ENCODE data around the gene KLF8. TPM values are rescaled to one million over a fixed set of nuclear protein-coding genes. Genes with fewer than 3 reads are reported as not detected.

The KLF8 gene
- total RNA-seq, 1 experiment from 2014 or later: 7.3 TPM

GRCh38 chrX:56308726-56309125 is 76.6 kb downstream of the KLF8 start:
- Histone ChIP-seq H2BK120ac (ENCODE audit: low read depth, low read length, poor library complexity, severe bottlenecking) (no peak overlapping the region), H2AK5ac (ENCODE audit: insufficient read length, low read length) (no peak overlapping the region), H3T11ph (ENCODE audit: low read length) (no peak overlapping the region), H3K4ac (ENCODE audit: low read depth, low read length) (no peak overlapping the region), H3K4me1 (ENCODE audit: insufficient read depth, low read length) (no peaks in the 10 kb centered on the region), H3K18ac (ENCODE audit: insufficient read length, low read depth, low read length) (no peak overlapping the region), H2BK15ac (ENCODE audit: low read depth, low read length) (no peak overlapping the region), H3K9ac (ENCODE audit: extremely low read depth, insufficient read length, low read length) (no peak overlapping the region), H4K5ac (ENCODE audit: insufficient read length, low read depth, low read length) (no peak overlapping the region), H2AFZ (ENCODE audit: low read length) (no peak overlapping the region), H4K91ac (ENCODE audit: insufficient read length, low read depth, low read length) (no peak overlapping the region), H3K27me3 (ENCODE audit: insufficient read depth, low read length) (no peaks in the 10 kb centered on the region), H3K79me2 (ENCODE audit: insufficient read depth, low read length) (no peaks in the 10 kb centered on the region), H3K4me2 (ENCODE audit: insufficient read depth, insufficient read length, low read length) (no peak overlapping the region), H3K14ac (ENCODE audit: insufficient read depth, low read length) (no peak overlapping the region), H3K56ac (ENCODE audit: insufficient read length, low read depth, low read length) (no peak overlapping the region), H3K23ac (ENCODE audit: insufficient read length, low read depth, low read length) (no peak overlapping the region), H2BK20ac (ENCODE audit: low read depth, low read length, poor library complexity, severe bottlenecking) (no peak overlapping the region), H3K23me2 (ENCODE audit: insufficient read length, low read depth, low read length, poor library complexity, severe bottlenecking) (no peaks in the 10 kb centered on the region), H3K79me1 (ENCODE audit: insufficient read depth, low read depth, low read length, poor library complexity, severe bottlenecking) (no peaks in the 10 kb centered on the region), H3K9me3 (ENCODE audit: control insufficient read depth, low read depth, low read length) (peaks cover 7% of the 10 kb centered on the region), H3K27ac (ENCODE audit: insufficient read length, low read depth, low read length) (no peak overlapping the region), H2BK12ac (ENCODE audit: insufficient read length, low read depth, low read length) (no peak overlapping the region), H4K8ac (replicated peaks; ENCODE audit: insufficient read length, low read depth, low read length) (no peak overlapping the region), H4K20me1 (ENCODE audit: control insufficient read depth, insufficient read depth, insufficient read length) (no peaks in the 10 kb centered on the region), H2BK5ac (ENCODE audit: insufficient read length, low read length) (no peak overlapping the region)
- H3K27ac Mint-ChIP-seq: no peak overlapping the region
- DNase-seq: no peak
- H3K4me1 Mint-ChIP-seq: no peaks in the 10 kb centered on the region
- H3K9me3 Mint-ChIP-seq: peaks cover 79 to 86% of the 10 kb centered on the region in 2 experiments
- H3K27me3 Mint-ChIP-seq (ENCODE audit: low read depth): no peaks in the 10 kb centered on the region
- no CpG with 5 or more reads among the region's 1 CpG for WGBS (ENCODE audit: extremely low coverage, insufficient read length, low lambda C conversion rate)
- no peak for TF ChIP-seq CTCF (conservative IDR thresholded peaks at IDR 0.05)
- H3K36me3 Mint-ChIP-seq (ENCODE audit: insufficient read depth in 1 of 3, low read depth in 3 of 3): peaks cover 8 to 18% (median 10%) of the 10 kb centered on the region in 3 experiments
- H3K4me3 Mint-ChIP-seq: no peak overlapping the region

Measured in H9 (cell line).